Measurements from ENCODE around the gene LHPP.

Gene LHPP

GRCh38 chr10:124467165-124467564 is 5.5 kb downstream of the LHPP start:
- H3K9me3 ChIP-seq (ENCODE audit: control insufficient read depth in 5 of 5, low read length in 5 of 5) = no peaks in the 10 kb centered on the region
- peaks cover 0 to 15% (median 3%) of the 10 kb centered on the region in 5 donors for H3K4me1 ChIP-seq (ENCODE audit: control insufficient read depth in 5 of 5, insufficient read depth in 5 of 5, low read length in 5 of 5)
- H3K36me3 ChIP-seq (ENCODE audit: control insufficient read depth in 5 of 5, insufficient read depth in 5 of 5, low read length in 5 of 5) = no peaks in the 10 kb centered on the region
- no peak overlapping the region for H3K27ac ChIP-seq (ENCODE audit: low read depth, low read length)
- H3K4me3 ChIP-seq (ENCODE audit: low read depth in 1 of 5, low read length in 5 of 5) = no peak overlapping the region
- H3K9ac ChIP-seq (ENCODE audit: low read length in 5 of 5) = no peak overlapping the region
- H3K27me3 ChIP-seq (ENCODE audit: control insufficient read depth in 5 of 5, insufficient read depth in 4 of 5, low read length in 5 of 5) = no peaks in the 10 kb centered on the region

DNA sequence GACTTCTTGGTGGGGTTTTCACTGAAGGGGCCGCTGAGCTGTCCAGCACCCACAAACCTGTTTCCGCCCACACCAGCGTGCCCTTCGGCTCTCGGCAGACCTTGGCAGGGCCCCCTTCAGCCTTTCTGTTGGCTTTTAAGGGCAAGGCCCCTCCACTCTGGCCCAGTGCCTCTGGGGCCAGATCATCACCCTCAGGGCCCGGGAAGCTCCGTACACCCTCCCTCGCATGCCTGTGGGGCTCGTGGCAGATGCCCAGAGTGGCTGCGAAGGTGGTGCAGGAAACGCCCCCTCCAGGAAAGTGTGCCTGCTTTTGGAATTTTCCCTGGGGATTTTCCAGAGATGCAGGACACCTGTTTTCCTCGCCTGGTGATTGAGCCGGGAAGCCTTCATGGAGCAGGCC is 7.0 kb downstream of the LHPP start:
- H3K9me3 ChIP-seq (ENCODE audit: control insufficient read depth in 5 of 5, low read length in 5 of 5) = no peaks in the 10 kb centered on the region
- no peaks in the 10 kb centered on the region for H3K27me3 ChIP-seq (ENCODE audit: control insufficient read depth in 5 of 5, insufficient read depth in 4 of 5, low read length in 5 of 5)
- H3K9ac ChIP-seq (ENCODE audit: low read length in 5 of 5) = no peak overlapping the region
- H3K36me3 ChIP-seq (ENCODE audit: control insufficient read depth in 5 of 5, insufficient read depth in 5 of 5, low read length in 5 of 5) = no peaks in the 10 kb centered on the region
- no peak overlapping the region for H3K4me3 ChIP-seq (ENCODE audit: low read depth in 1 of 5, low read length in 5 of 5)
- H3K4me1 ChIP-seq (ENCODE audit: control insufficient read depth in 5 of 5, insufficient read depth in 5 of 5, low read length in 5 of 5) = peaks cover 0 to 11% (median 0%) of the 10 kb centered on the region in 5 donors
- H3K27ac ChIP-seq (ENCODE audit: low read depth, low read length) = no peak overlapping the region

DNA sequence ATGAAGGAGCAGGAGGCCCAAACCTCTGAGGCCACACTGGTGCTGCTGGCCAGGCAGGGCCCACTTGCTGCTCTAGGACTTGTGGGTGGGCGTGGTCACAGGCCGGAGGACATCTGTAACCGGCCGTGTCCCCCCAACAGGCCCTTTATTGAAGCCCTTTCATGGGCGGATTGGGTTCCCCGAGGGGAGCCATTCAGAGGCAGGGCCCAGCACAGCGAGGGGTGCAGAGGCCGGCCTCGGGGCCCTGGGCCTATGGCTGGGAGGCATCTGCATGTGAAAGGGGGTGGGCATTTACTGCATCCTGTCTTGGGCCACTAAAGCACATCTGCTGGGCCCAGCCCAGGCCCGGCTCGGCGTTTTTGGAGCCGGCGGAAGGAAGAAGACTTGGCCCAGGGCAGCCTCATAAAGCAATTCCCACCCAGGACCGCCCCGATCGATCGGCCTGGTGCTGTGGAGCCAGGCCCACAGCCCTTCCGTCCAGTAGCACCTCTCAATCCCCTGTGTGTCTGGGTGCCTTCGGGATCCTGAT is 8.4 kb downstream of the LHPP start:
- Histone ChIP-seq H3K4me1 (ENCODE audit: control insufficient read depth in 5 of 5, insufficient read depth in 5 of 5, low read length in 5 of 5) (peaks cover 0 to 5% (median 0%) of the 10 kb centered on the region in 5 donors), H3K27me3 (ENCODE audit: control insufficient read depth in 5 of 5, insufficient read depth in 4 of 5, low read length in 5 of 5) (no peaks in the 10 kb centered on the region), H3K36me3 (ENCODE audit: control insufficient read depth in 5 of 5, insufficient read depth in 5 of 5, low read length in 5 of 5) (no peaks in the 10 kb centered on the region), H3K9me3 (ENCODE audit: control insufficient read depth in 5 of 5, low read length in 5 of 5) (no peaks in the 10 kb centered on the region), H3K9ac (ENCODE audit: low read length in 5 of 5) (no peak overlapping the region), H3K27ac (ENCODE audit: low read depth, low read length) (no peak overlapping the region), H3K4me3 (ENCODE audit: low read depth in 1 of 5, low read length in 5 of 5) (no peak overlapping the region)

DNA sequence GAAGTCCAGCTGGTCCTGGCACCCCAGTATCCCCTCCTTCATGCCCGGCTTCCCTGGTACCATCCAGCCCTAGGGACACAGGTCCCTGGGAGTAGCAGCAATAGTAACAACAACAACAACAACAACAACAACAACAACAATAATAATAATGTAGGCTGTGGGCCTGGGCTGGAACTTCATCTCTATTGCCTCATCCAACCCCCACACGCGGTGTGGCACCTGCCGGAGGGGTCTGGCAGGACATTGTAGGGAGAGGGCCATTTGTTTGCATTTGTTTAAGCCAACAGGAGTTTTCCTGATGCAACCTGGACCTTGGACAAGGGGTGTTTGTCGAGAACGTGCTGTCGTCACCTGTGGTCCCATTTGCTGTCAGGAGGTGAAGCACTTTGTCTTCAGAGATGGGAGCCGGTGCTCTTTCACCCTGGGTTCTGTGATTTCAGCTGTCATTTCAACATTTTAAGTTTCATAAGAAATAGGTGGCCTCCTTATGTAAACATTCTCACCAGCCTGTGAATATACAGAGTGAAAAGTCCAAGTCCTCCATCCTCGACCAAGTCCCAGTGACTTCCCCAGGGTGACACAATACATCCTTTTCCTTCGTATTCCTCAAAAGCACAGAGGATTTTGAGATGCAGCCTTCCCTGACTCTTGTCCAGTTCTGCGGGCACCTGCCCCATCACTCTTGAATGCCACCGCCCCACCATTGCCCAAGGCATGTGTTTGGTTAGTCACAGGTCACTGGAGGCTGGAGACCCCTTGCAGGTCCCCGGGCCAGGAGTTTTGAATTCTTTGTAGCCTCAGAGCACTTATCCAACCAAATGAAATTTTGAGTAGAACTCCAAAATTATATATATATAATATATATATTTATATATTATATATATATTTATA is 9.2 kb downstream of the LHPP start:
- Histone ChIP-seq H3K4me1 (ENCODE audit: control insufficient read depth in 5 of 5, insufficient read depth in 5 of 5, low read length in 5 of 5) (peaks cover 0 to 5% (median 0%) of the 10 kb centered on the region in 5 donors), H3K36me3 (ENCODE audit: control insufficient read depth in 5 of 5, insufficient read depth in 5 of 5, low read length in 5 of 5) (no peaks in the 10 kb centered on the region), H3K27ac (ENCODE audit: low read depth, low read length) (no peak overlapping the region), H3K27me3 (ENCODE audit: control insufficient read depth in 5 of 5, insufficient read depth in 4 of 5, low read length in 5 of 5) (no peaks in the 10 kb centered on the region), H3K9me3 (ENCODE audit: control insufficient read depth in 5 of 5, low read length in 5 of 5) (no peaks in the 10 kb centered on the region), H3K9ac (ENCODE audit: low read length in 5 of 5) (no peak overlapping the region), H3K4me3 (ENCODE audit: low read depth in 1 of 5, low read length in 5 of 5) (no peak overlapping the region)

DNA sequence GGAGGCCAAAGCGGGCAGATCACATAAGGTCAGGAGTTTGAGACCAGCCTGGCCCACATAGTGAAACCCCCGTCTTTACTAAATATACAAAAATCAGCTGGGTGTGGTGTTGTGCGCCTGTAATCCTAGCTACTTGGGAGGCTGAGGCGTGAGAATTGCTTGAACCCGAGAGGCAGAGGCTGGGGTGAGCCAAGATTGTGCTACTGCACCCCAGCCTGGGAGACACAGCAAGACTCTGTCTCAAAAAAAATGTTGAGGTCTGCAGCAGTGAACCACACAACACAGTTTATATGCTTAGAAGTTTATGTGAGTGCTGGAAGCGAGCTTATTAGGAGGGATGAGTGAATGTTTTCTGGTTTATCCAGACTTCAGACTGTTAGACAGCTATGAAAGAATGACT is 10.4 kb downstream of the LHPP start:
- no peaks in the 10 kb centered on the region for H3K27me3 ChIP-seq (ENCODE audit: control insufficient read depth in 5 of 5, insufficient read depth in 4 of 5, low read length in 5 of 5)
- no peak overlapping the region for H3K27ac ChIP-seq (ENCODE audit: low read depth, low read length)
- H3K4me3 ChIP-seq (ENCODE audit: low read depth in 1 of 5, low read length in 5 of 5) = no peak overlapping the region
- no peaks in the 10 kb centered on the region for H3K4me1 ChIP-seq (ENCODE audit: control insufficient read depth in 5 of 5, insufficient read depth in 5 of 5, low read length in 5 of 5)
- no peaks in the 10 kb centered on the region for H3K9me3 ChIP-seq (ENCODE audit: control insufficient read depth in 5 of 5, low read length in 5 of 5)
- H3K36me3 ChIP-seq (ENCODE audit: control insufficient read depth in 5 of 5, insufficient read depth in 5 of 5, low read length in 5 of 5) = no peaks in the 10 kb centered on the region
- no peak overlapping the region for H3K9ac ChIP-seq (ENCODE audit: low read length in 5 of 5)

DNA sequence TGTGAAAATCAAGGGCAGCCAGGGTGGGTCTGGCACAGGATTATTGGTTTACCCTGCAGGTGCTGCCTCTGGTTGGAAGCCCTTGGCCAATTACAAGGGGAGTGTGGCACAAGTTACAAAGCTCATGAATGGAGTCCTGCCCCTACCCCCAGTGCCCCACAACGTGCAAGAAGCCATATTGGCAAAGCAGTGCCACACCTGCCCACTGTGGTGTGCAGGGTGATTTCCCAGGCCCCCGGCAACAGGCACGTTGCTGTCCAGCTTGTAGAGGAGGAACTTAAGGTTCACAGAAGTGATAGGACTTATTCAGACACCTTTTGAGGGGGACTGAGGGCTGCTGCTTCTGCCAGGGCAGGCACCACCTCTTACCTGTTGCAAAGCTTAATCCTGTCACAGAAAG is 11.4 kb downstream of the LHPP start:
- H3K27me3 ChIP-seq (ENCODE audit: control insufficient read depth in 5 of 5, insufficient read depth in 4 of 5, low read length in 5 of 5) = no peaks in the 10 kb centered on the region
- H3K4me1 ChIP-seq (ENCODE audit: control insufficient read depth in 5 of 5, insufficient read depth in 5 of 5, low read length in 5 of 5) = no peaks in the 10 kb centered on the region
- no peak overlapping the region for H3K4me3 ChIP-seq (ENCODE audit: low read depth in 1 of 5, low read length in 5 of 5)
- H3K27ac ChIP-seq (ENCODE audit: low read depth, low read length) = no peak overlapping the region
- no peak overlapping the region for H3K9ac ChIP-seq (ENCODE audit: low read length in 5 of 5)
- H3K9me3 ChIP-seq (ENCODE audit: control insufficient read depth in 5 of 5, low read length in 5 of 5) = no peaks in the 10 kb centered on the region
- H3K36me3 ChIP-seq (ENCODE audit: control insufficient read depth in 5 of 5, insufficient read depth in 5 of 5, low read length in 5 of 5) = no peaks in the 10 kb centered on the region

GRCh38 chr10:124474514-124475070 is 13.0 kb downstream of the LHPP start:
- Histone ChIP-seq H3K9ac (ENCODE audit: low read length in 5 of 5) (no peak overlapping the region), H3K27ac (ENCODE audit: low read depth, low read length) (no peak overlapping the region), H3K4me1 (ENCODE audit: control insufficient read depth in 5 of 5, insufficient read depth in 5 of 5, low read length in 5 of 5) (no peaks in the 10 kb centered on the region)

GRCh38 chr10:124476043-124476725 is 14.6 kb downstream of the LHPP start:
- Histone ChIP-seq H3K27me3 (ENCODE audit: control insufficient read depth in 5 of 5, insufficient read depth in 4 of 5, low read length in 5 of 5) (no peaks in the 10 kb centered on the region), H3K4me3 (ENCODE audit: low read depth in 1 of 5, low read length in 5 of 5) (no peak overlapping the region), H3K36me3 (ENCODE audit: control insufficient read depth in 5 of 5, insufficient read depth in 5 of 5, low read length in 5 of 5) (no peaks in the 10 kb centered on the region), H3K9me3 (ENCODE audit: control insufficient read depth in 5 of 5, low read length in 5 of 5) (no peaks in the 10 kb centered on the region), H3K9ac (ENCODE audit: low read length in 5 of 5) (no peak overlapping the region), H3K4me1 (ENCODE audit: control insufficient read depth in 5 of 5, insufficient read depth in 5 of 5, low read length in 5 of 5) (no peaks in the 10 kb centered on the region), H3K27ac (ENCODE audit: low read depth, low read length) (no peak overlapping the region)

More at GRCh38 chr10:124474514-124475070, 13.0 kb downstream of the LHPP start:
- Histone ChIP-seq H3K4me3 (ENCODE audit: low read depth in 1 of 5, low read length in 5 of 5) (no peak overlapping the region), H3K9me3 (ENCODE audit: control insufficient read depth in 5 of 5, low read length in 5 of 5) (no peaks in the 10 kb centered on the region), H3K36me3 (ENCODE audit: control insufficient read depth in 5 of 5, insufficient read depth in 5 of 5, low read length in 5 of 5) (no peaks in the 10 kb centered on the region), H3K27me3 (ENCODE audit: control insufficient read depth in 5 of 5, insufficient read depth in 4 of 5, low read length in 5 of 5) (no peaks in the 10 kb centered on the region)

DNA sequence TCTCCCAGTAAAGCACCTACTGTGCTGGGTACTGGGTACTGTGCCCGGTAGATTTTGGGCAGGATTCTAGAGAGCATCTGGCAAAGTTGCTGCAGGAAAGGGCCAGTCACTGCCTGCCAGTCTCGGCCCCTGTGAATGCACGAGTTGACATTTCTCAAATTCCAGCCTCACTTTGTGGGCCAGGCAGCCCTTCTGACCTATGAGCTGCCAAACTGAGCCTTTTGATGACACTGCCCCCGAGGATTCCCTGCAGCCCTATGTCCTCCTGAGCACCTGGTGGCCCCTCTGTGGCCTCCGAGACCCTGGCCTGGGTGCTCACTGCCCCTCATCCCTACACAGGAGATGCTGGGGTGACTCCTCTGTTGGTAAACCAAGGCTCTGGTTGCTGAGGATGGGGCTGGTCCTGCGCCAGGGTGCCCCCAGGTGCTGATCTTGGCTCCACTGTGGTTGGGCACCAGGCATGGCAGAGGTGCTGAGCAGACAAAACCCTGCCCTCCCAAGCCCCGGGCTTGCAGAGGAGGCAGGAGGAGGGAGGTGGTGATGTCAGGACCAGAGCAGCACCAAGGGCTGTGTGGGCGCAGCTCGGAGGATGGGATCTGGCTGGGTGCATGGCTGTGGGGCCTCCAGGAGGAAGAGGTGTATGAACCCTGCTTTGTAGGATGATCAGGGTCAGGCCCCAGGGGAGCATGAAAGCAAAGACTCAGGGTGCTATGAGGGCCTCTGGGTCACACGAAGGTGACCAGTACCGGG is 16.2 kb downstream of the LHPP start:
- H3K9ac ChIP-seq (ENCODE audit: low read length in 5 of 5) = no peak overlapping the region
- H3K27ac ChIP-seq (ENCODE audit: low read depth, low read length) = no peak overlapping the region
- H3K27me3 ChIP-seq (ENCODE audit: control insufficient read depth in 5 of 5, insufficient read depth in 4 of 5, low read length in 5 of 5) = no peaks in the 10 kb centered on the region
- H3K4me3 ChIP-seq (ENCODE audit: low read depth in 1 of 5, low read length in 5 of 5) = no peak overlapping the region
- H3K36me3 ChIP-seq (ENCODE audit: control insufficient read depth in 5 of 5, insufficient read depth in 5 of 5, low read length in 5 of 5) = no peaks in the 10 kb centered on the region
- H3K4me1 ChIP-seq (ENCODE audit: control insufficient read depth in 5 of 5, insufficient read depth in 5 of 5, low read length in 5 of 5) = no peaks in the 10 kb centered on the region
- no peaks in the 10 kb centered on the region for H3K9me3 ChIP-seq (ENCODE audit: control insufficient read depth in 5 of 5, low read length in 5 of 5)

Measured in subcutaneous abdominal adipose tissue (tissue), 5 donors.